GM20000 (cell line): ENCODE results near the gene ABCG4.

Experiments used
- DNase-seq: peaks from one replicate; pipeline ENCODE4 v3.0.0; 2012; ENCODE audit warnings: low spot score
- CTCF ChIP-seq: IDR thresholded peaks from 2 replicates; pipeline ENCODE4 v1.5.1; 2012; ENCODE audit warnings: mild to moderate bottlenecking, control low read depth; ENCODE audit errors: extremely low read depth, missing control alignments

Gene ABCG4

DNA sequence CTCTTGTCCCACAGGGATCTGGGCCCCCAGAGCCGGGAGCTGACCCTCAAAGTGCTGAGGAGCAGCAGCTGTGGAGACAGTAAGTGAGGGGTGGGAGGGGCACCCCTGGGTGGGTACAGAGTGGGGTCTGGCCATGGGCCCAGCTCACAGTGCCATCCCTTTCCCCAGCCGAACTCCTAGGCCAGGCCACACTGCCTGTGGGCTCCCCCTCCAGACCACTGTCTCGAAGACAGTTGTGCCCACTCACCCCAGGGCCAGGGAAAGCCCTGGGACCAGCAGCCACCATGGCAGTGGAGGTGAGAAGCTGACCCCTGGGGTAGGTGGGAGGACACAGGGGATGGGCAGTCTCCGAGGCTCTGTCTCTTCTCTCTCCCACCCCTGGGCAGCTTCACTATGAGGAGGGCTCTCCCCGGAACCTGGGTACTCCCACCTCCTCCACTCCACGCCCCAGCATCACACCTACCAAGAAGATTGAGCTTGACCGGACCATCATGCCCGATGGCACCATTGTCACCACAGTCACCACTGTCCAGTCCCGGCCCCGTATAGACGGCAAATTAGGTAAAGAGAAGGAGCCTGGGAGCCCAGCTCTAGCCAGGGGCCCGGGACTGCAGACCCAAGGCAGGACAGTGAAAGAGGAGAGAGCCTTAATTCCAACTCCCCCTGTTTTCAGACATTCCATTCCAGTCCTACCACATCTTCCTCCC is 36.4 kb upstream of the ABCG4 start:
- DNase-seq, result no peak
- TF ChIP-seq CTCF, result no peak

- no peak for DNase-seq
- no peak for TF ChIP-seq CTCF
These were observed 35.1 kb upstream of the ABCG4 start for GRCh38 chr11:119113716-119114115.

DNA sequence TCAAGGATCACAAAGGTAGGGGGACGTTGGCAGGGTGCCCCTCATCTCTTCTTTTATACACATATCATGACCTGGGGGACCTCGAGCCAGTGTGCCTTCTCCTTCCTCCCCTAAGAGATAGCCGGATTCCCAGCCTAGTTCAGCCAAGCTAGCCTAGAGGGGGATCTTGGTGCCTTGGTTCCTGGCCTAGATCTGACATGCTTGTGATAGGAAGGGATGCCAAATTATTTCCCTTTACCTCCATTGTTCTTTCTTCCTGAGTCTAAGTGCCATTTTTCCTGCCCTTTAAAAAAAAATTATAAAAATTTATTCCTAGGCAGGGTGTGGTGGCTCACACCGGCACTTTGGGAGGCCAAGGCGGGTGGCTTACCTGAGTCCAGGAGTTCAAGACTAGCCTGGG is 34.5 kb upstream of the ABCG4 start:
- no peak for DNase-seq
- no peak for TF ChIP-seq CTCF

DNA sequence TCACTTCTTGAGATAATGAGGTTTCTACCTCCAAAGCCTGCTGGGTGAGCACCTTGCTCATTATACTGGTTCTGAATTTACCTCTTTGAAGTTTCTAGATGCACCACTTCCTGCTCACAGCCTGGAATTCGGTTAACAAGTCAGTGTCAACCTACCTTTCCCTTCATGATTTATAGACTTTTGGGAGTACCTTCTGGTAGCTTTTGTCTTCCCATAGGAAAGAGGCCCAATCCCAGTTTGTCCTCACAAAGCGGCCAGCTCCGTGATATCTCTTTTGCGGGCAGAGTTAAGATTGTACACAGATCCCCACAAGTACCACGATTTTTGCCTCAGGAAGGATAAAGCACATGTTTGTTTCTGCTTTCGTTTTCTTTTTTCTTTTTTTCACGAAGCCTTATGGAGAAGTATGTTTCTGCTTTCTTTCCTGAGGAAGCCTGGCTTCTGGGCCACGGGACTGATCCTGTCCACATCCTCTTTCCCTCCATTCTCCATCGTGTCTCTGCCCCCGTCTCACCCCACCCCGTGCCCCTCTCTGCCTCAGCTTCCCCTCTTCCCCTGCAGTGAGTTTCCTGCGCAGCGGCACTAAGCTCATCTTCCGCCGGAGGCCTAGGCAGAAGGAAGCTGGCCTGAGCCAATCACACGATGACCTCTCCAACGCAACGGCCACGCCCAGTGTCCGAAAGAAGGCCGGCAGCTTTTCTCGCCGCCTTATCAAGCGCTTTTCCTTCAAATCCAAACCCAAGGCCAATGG is 33.2 kb upstream of the ABCG4 start:
- DNase-seq, result no peak

DNA sequence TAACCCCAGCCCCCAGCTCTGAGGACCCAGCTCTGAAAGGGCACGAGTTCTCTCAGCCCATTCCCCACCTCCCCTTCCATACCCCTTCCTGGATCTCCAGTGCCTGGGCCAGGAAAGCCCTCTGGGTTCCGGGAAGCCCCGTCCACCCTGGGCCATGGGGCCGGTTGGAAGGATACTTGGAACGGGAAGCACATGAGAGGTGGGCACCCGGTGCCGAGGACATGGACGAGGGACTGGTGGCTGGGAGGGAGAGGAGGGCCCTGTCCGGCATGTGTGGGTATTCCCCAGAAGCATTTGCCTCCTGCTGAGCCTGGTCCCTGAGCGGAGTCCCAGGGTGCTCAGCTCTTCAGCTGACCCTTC is 32.6 kb upstream of the ABCG4 start:
- no peak for TF ChIP-seq CTCF
- no peak for DNase-seq

More for the DNA sequence above, 33.2 kb upstream of the ABCG4 start:
- no peak for TF ChIP-seq CTCF

- no peak for DNase-seq
- no peak for TF ChIP-seq CTCF
These were observed 32.3 kb upstream of the ABCG4 start for GRCh38 chr11:119116601-119117000.

DNA sequence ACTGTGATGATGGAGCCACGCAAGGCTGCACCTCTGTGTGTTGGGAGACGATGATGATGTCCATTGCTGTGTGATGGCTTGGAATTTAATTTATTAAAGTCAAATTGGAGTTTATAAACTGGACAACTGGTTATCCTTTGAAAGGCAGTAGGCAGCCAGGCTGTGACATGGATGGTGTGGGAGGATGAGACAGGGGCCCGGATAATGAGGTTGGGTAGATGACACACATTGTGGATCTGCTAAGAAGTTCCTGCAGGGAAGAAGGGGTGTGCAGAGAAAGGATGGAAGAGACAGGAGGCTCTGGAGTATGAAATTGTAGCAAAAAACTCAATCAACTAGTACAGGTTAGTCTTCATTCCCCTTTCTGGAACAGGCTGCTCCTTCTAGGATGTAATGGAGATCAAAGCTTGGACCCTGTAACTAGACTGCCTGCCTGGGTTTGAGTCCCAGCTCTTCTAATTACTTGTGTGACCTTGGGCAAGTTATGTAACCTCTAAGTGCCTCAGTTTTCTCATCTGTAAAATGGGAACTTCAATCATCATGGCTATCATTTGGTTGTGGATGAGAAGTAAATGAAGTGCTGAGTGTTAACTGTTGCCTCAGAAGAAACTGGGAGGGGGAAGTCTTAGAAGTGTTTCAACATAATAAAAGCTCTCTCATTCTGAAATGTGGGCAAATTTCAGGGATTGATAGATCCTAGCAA is 31.7 kb upstream of the ABCG4 start:
- TF ChIP-seq CTCF, result no peak
- DNase-seq, result no peak
